Measurements from ENCODE around the gene BIRC2. TPM values are rescaled to one million over a fixed set of nuclear protein-coding genes. Genes with fewer than 3 reads are reported as not detected.

BIRC2 gene
- total RNA-seq, 1 experiment from 2014 or later = 28.2 TPM

DNA sequence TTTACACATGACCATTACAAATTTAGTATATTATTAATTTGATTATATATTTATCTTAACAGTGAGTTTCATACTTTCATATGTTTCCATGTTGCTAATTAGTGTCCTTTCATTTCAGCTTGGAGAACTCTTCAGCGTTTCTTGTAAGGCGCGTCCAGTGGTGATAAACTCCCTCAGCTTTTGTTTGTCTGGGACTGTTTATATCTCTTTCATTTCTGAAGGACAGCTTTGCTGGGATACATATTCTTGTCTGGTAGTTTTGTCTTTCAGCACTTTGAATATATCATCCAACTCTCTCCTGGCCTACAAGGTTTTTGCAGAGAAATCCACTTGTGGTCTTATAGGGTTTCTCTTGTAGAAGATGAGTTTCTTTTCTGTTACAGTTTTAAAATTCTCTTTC, 12.4 kb downstream of the BIRC2 start:
- Mint-ChIP-seq H3K36me3 (ENCODE audit: insufficient read depth in 1 of 3, low read depth in 3 of 3) (peaks cover 24 to 61% (median 55%) of the 10 kb centered on the region in 3 experiments; a peak in 6 of 7 replicates), H3K4me1 (no peaks in the 10 kb centered on the region), H3K4me3 (no peak overlapping the region), H3K9me3 (peaks cover 7 to 9% of the 10 kb centered on the region in 2 experiments; a peak in 4 of 5 replicates), H3K27me3 (ENCODE audit: low read depth) (no peaks in the 10 kb centered on the region), H3K27ac (no peak overlapping the region)
- no CpG with 5 or more reads among the region's 3 CpGs for WGBS (ENCODE audit: extremely low coverage, insufficient read length, low lambda C conversion rate)
- H3K4me2 ChIP-seq (ENCODE audit: insufficient read depth, insufficient read length, low read length) = no peak overlapping the region
- no peak overlapping the region for H2AFZ ChIP-seq (ENCODE audit: low read length)
- no peak overlapping the region for H2BK5ac ChIP-seq (ENCODE audit: insufficient read length, low read length)
- H3T11ph ChIP-seq (ENCODE audit: low read length) = no peak overlapping the region
- TF ChIP-seq, protein P1, sequence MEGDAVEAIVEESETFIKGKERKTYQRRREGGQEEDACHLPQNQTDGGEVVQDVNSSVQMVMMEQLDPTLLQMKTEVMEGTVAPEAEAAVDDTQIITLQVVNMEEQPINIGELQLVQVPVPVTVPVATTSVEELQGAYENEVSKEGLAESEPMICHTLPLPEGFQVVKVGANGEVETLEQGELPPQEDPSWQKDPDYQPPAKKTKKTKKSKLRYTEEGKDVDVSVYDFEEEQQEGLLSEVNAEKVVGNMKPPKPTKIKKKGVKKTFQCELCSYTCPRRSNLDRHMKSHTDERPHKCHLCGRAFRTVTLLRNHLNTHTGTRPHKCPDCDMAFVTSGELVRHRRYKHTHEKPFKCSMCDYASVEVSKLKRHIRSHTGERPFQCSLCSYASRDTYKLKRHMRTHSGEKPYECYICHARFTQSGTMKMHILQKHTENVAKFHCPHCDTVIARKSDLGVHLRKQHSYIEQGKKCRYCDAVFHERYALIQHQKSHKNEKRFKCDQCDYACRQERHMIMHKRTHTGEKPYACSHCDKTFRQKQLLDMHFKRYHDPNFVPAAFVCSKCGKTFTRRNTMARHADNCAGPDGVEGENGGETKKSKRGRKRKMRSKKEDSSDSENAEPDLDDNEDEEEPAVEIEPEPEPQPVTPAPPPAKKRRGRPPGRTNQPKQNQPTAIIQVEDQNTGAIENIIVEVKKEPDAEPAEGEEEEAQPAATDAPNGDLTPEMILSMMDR (conservative IDR thresholded peaks at IDR 0.05) = no peak
- no peak overlapping the region for H3K56ac ChIP-seq (ENCODE audit: insufficient read length, low read depth, low read length)
- no peak overlapping the region for H3K27ac ChIP-seq (ENCODE audit: insufficient read length, low read depth, low read length)
- H4K5ac ChIP-seq (ENCODE audit: insufficient read length, low read depth, low read length) = no peak overlapping the region
- no peaks in the 10 kb centered on the region for H3K9me3 ChIP-seq (ENCODE audit: control insufficient read depth, low read depth, low read length)
- H3K23ac ChIP-seq (ENCODE audit: insufficient read length, low read depth, low read length) = no peak overlapping the region
- no peaks in the 10 kb centered on the region for H4K20me1 ChIP-seq (ENCODE audit: control insufficient read depth, insufficient read depth, insufficient read length)
- no peak overlapping the region for H2AK5ac ChIP-seq (ENCODE audit: insufficient read length, low read length)
- no peak overlapping the region for H2BK12ac ChIP-seq (ENCODE audit: insufficient read length, low read depth, low read length)
- H4K8ac ChIP-seq (replicated peaks; ENCODE audit: insufficient read length, low read depth, low read length) = no peak overlapping the region
- H3K27me3 ChIP-seq (ENCODE audit: insufficient read depth, low read length) = no peaks in the 10 kb centered on the region
- H3K23me2 ChIP-seq (ENCODE audit: insufficient read length, low read depth, low read length, poor library complexity, severe bottlenecking) = no peaks in the 10 kb centered on the region
- no peaks in the 10 kb centered on the region for H3K79me2 ChIP-seq (ENCODE audit: insufficient read depth, low read length)
- H3K18ac ChIP-seq (ENCODE audit: insufficient read length, low read depth, low read length) = no peak overlapping the region
- no peaks in the 10 kb centered on the region for H3K4me1 ChIP-seq (ENCODE audit: insufficient read depth, low read length)
- no peak overlapping the region for H2BK120ac ChIP-seq (ENCODE audit: low read depth, low read length, poor library complexity, severe bottlenecking)
- H3K79me1 ChIP-seq (ENCODE audit: insufficient read depth, low read depth, low read length, poor library complexity, severe bottlenecking) = no peaks in the 10 kb centered on the region
- no peak overlapping the region for H3K14ac ChIP-seq (ENCODE audit: insufficient read depth, low read length)
- no peak overlapping the region for H2BK15ac ChIP-seq (ENCODE audit: low read depth, low read length)
- no peak overlapping the region for H3K9ac ChIP-seq (ENCODE audit: extremely low read depth, insufficient read length, low read length)
- H4K91ac ChIP-seq (ENCODE audit: insufficient read length, low read depth, low read length) = no peak overlapping the region
- H2BK20ac ChIP-seq (ENCODE audit: low read depth, low read length, poor library complexity, severe bottlenecking) = no peak overlapping the region
- no peak overlapping the region for H3K4ac ChIP-seq (ENCODE audit: low read depth, low read length)
- no peak for DNase-seq
